Ascending aorta (tissue), 2 donors: Measurements from ENCODE around the gene LRP5. TPM values are rescaled to one million over a fixed set of nuclear protein-coding genes. Genes with fewer than 3 reads are reported as not detected.
"Not testable (repeated sequence)": the region's sequence is repeated elsewhere in the genome, so short reads cannot be mapped to it uniquely, and the experiment has no call there.

Source experiments
- DNase-seq, 2 donors: peaks; one replicate each; pipeline ENCODE4 v3.0.0-alpha.2; 2019; ENCODE audit warnings: low spot score in 2 of 2
- H3K27ac ChIP-seq, 2 donors: fragments of 200-600 bp; sonication (generic); one replicate each; pipeline ENCODE4 v1.5.1; 2016 to 2017; ENCODE audit warnings: mild to moderate bottlenecking in 1 of 2
- H3K27me3 ChIP-seq: fragments of 200-600 bp; sonication (generic); one replicate; pipeline ENCODE4 v1.5.1; 2017
- H3K36me3 ChIP-seq, 2 donors: fragments of 200-600 bp; sonication (generic); one replicate each; pipeline ENCODE4 v1.5.1; 2016
- H3K4me1 ChIP-seq, 2 donors: fragments of 200-600 bp; sonication (generic); one replicate each; pipeline ENCODE4 v1.5.1; 2016 to 2017; ENCODE audit warnings: mild to moderate bottlenecking in 1 of 2
- H3K4me3 ChIP-seq, 2 donors: fragments of 200-600 bp; sonication (generic); one replicate each; pipeline ENCODE4 v1.5.1; 2016 to 2017; ENCODE audit warnings: mild to moderate bottlenecking in 1 of 2
- H3K9me3 ChIP-seq, 2 donors: fragments of 200-600 bp; sonication (generic); one replicate each; pipeline ENCODE4 v1.5.1; 2016
- CTCF ChIP-seq, 3 experiments: fragments of 200-600 bp in 2 of 3; fragments of 450-650 bp in 1 of 3; sonication (generic) in 2 of 3; IDR thresholded peaks; one replicate each; pipeline ENCODE4 v1.5.1; 2016 to 2019; ENCODE audit warnings: antibody characterized with exemption in 3 of 3, mild to moderate bottlenecking in 1 of 3, moderate library complexity in 1 of 3
- intact Hi-C: fragments of 100-400 bp; cut with DNase I; formaldehyde crosslinking; loops from one replicate; pipeline ENCODE4 v1.15.1; 2023
- total RNA-seq: library from RNA; depleted of rRNA; stranded (reverse); fragments of >200 nt; gene quantifications from one replicate; pipeline ENCODE4 v1.1.0, GENCODE V29; 2016

Gene LRP5
- total RNA-seq, 1 donor from 2014 or later, result 130 TPM

- no peak for TF ChIP-seq CTCF (IDR thresholded peaks at IDR 0.05)
- H3K27ac ChIP-seq, result no peak overlapping the region
- no peaks in the 10 kb centered on the region for H3K27me3 ChIP-seq
- no peaks in the 10 kb centered on the region for H3K9me3 ChIP-seq
- peaks cover 0 to 7% of the 10 kb centered on the region in 2 donors for H3K4me1 ChIP-seq
- DNase-seq, result no peak
- intact Hi-C loops, result loop anchor here (1.0 to 5.0 kb wide), 5 partner anchors 25 to 150 kb away; partner anchors contain the start of genes C11orf24 and KMT5B
- H3K36me3 ChIP-seq, result no peaks in the 10 kb centered on the region
- no peak overlapping the region for H3K4me3 ChIP-seq
Measured at GRCh38 chr11:68296344-68297051, 15.9 kb upstream of the LRP5 start.

- no peaks in the 10 kb centered on the region for H3K36me3 ChIP-seq
- H3K27ac ChIP-seq, result no peak overlapping the region
- DNase-seq, result no peak
- H3K4me3 ChIP-seq, result no peak overlapping the region
- H3K27me3 ChIP-seq, result no peaks in the 10 kb centered on the region
- no peak for TF ChIP-seq CTCF (IDR thresholded peaks at IDR 0.05)
- peaks cover 0 to 7% of the 10 kb centered on the region in 2 donors for H3K4me1 ChIP-seq
- no peaks in the 10 kb centered on the region for H3K9me3 ChIP-seq
- intact Hi-C loops, result loop anchor here (1.0 to 5.0 kb wide), 5 partner anchors 26 to 150 kb away; partner anchors contain the start of genes C11orf24 and KMT5B
Measured at GRCh38 chr11:68297052-68297378, 15.4 kb upstream of the LRP5 start.

GRCh38 chr11:68297494-68297811, 14.9 kb upstream of the LRP5 start:
- Histone ChIP-seq H3K27ac (no peak overlapping the region), H3K27me3 (no peaks in the 10 kb centered on the region), H3K9me3 (no peaks in the 10 kb centered on the region), H3K36me3 (no peaks in the 10 kb centered on the region), H3K4me3 (peak overlapping the region in 1 of 2 donors; percentile 12), H3K4me1 (peaks cover 0 to 7% of the 10 kb centered on the region in 2 donors)
- TF ChIP-seq CTCF (IDR thresholded peaks at IDR 0.05), result no peak
- intact Hi-C loops, result loop anchor here (1.0 to 5.0 kb wide), 5 partner anchors 26 to 149 kb away; partner anchors contain the start of genes C11orf24 and KMT5B
- DNase-seq, result no peak

- no peak overlapping the region for H3K27ac ChIP-seq
- no peaks in the 10 kb centered on the region for H3K27me3 ChIP-seq
- peak overlapping the region in 1 of 2 donors; percentile 12 for H3K4me3 ChIP-seq
- intact Hi-C loops, result loop anchor here (1.0 to 5.0 kb wide), 5 partner anchors 27 to 149 kb away; partner anchors contain the start of genes C11orf24 and KMT5B
- no peaks in the 10 kb centered on the region for H3K36me3 ChIP-seq
- peaks cover 0 to 7% of the 10 kb centered on the region in 2 donors for H3K4me1 ChIP-seq
- peak; percentile 96 to 100 (median 99) for TF ChIP-seq CTCF (IDR thresholded peaks at IDR 0.05)
- peak in 1 of 2 donors; percentile 86 for DNase-seq
- no peaks in the 10 kb centered on the region for H3K9me3 ChIP-seq
Measured at GRCh38 chr11:68297812-68298658, 14.4 kb upstream of the LRP5 start.

- intact Hi-C loops, result loop anchor here (5.0 kb wide), 1 partner anchor 87 kb away; the partner anchor contains the start of gene KMT5B
- H3K27ac ChIP-seq, result no peak overlapping the region
- no peak overlapping the region for H3K4me3 ChIP-seq
- no peak for TF ChIP-seq CTCF (IDR thresholded peaks at IDR 0.05)
- peaks cover 0 to 7% of the 10 kb centered on the region in 2 donors for H3K4me1 ChIP-seq
- H3K27me3 ChIP-seq, result no peaks in the 10 kb centered on the region
- DNase-seq, result no peak
- H3K9me3 ChIP-seq, result no peaks in the 10 kb centered on the region
- no peaks in the 10 kb centered on the region for H3K36me3 ChIP-seq
Measured at GRCh38 chr11:68298659-68299516, 13.5 kb upstream of the LRP5 start.

- H3K4me3 ChIP-seq, H3K9me3 ChIP-seq, H3K36me3 ChIP-seq, H3K4me1 ChIP-seq, H3K27ac ChIP-seq, DNase-seq, H3K27me3 ChIP-seq: not testable (repeated sequence)
- intact Hi-C loops, result loop anchor here (5.0 kb wide), 1 partner anchor 87 kb away; the partner anchor contains the start of gene KMT5B
Measured at GRCh38 chr11:68299517-68299879, 12.9 kb upstream of the LRP5 start.
